ENCODE measurements around the gene MYO15A. TPM values are rescaled to one million over a fixed set of nuclear protein-coding genes. Genes with fewer than 3 reads are reported as not detected.

MYO15A gene
- total RNA-seq, 1 donor, result 1.1 TPM

DNA sequence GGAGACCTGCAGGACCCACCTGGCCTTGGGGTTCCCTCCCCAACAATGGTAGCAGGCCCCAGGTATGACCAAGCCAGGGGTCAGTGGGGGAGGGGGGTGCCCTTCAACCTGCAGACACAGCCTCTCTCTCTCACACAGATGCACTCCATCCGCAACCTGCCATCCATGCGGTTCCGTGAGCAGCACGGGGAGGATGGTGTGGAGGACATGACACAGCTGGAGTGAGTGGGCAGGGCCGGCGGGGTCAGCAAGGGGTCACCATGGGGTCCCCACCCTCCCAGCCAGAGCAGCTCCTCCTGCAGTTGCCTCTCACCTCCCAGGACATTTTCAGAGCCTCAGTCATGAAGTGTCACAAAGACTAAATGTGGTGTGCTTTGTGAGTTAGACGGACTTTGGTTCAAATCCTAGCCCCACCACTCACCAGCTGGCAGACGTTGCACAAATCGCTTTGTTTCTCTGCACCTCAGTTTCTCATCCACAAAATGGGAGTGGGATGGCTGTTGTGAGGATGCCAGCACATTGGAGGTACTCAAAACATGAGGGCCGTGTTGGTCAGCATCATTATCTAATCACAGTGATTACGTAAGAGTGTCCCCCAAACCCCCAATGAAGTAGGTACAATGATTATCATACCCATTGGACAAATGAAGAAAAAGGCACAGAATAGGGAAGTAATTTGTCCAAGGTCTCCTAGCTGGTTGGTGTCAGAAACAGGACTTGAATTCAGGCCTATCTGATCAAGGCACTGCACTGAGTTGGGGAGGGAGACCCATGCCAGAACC, 16.0 kb downstream of the MYO15A start:
- H3K9me3 ChIP-seq (ENCODE audit: low read depth, low read length), result no peaks in the 10 kb centered on the region
- H2AFZ ChIP-seq (ENCODE audit: low read length), result no peak overlapping the region
- H3K4me1 ChIP-seq (ENCODE audit: insufficient read depth, low read length), result no peaks in the 10 kb centered on the region
- no peaks in the 10 kb centered on the region for H3K36me3 ChIP-seq (ENCODE audit: insufficient read depth, low read length)
- H3K27ac ChIP-seq (ENCODE audit: low read depth, low read length), result no peak overlapping the region
- TF ChIP-seq CTCF (IDR thresholded peaks at IDR 0.05; ENCODE audit: extremely low read depth, low read depth, low read length), result no peak
- no peaks in the 10 kb centered on the region for H3K79me2 ChIP-seq (ENCODE audit: insufficient read depth, low read length)
- no peak overlapping the region for H3K4me2 ChIP-seq (ENCODE audit: insufficient read depth, low read length)
- no peak overlapping the region for H3K4me3 ChIP-seq (ENCODE audit: insufficient read depth, low read length)
- no peak for DNase-seq (ENCODE audit: insufficient read length, low spot score, missing footprints)
- no peaks in the 10 kb centered on the region for H4K20me1 ChIP-seq (ENCODE audit: insufficient read depth, low read length)
- no peaks in the 10 kb centered on the region for H3K27me3 ChIP-seq (ENCODE audit: insufficient read depth, low read length)

GRCh38 chr17:18129041-18129502, 20.5 kb downstream of the MYO15A start:
- TF ChIP-seq CTCF (IDR thresholded peaks at IDR 0.05; ENCODE audit: extremely low read depth, low read depth, low read length), result no peak
- H4K20me1 ChIP-seq (ENCODE audit: insufficient read depth, low read length), result no peaks in the 10 kb centered on the region
- H3K79me2 ChIP-seq (ENCODE audit: insufficient read depth, low read length), result no peaks in the 10 kb centered on the region
- H3K4me1 ChIP-seq (ENCODE audit: insufficient read depth, low read length), result no peaks in the 10 kb centered on the region
- no peak overlapping the region for H3K4me3 ChIP-seq (ENCODE audit: insufficient read depth, low read length)
- H2AFZ ChIP-seq (ENCODE audit: low read length), result peak overlapping the region; percentile 91
- no peaks in the 10 kb centered on the region for H3K27me3 ChIP-seq (ENCODE audit: insufficient read depth, low read length)
- DNase-seq (ENCODE audit: insufficient read length, low spot score, missing footprints), result peak; percentile 97
- no peaks in the 10 kb centered on the region for H3K9me3 ChIP-seq (ENCODE audit: low read depth, low read length)
- H3K27ac ChIP-seq (ENCODE audit: low read depth, low read length), result no peak overlapping the region
- no peaks in the 10 kb centered on the region for H3K36me3 ChIP-seq (ENCODE audit: insufficient read depth, low read length)
- H3K4me2 ChIP-seq (ENCODE audit: insufficient read depth, low read length), result peak overlapping the region; percentile 42

GRCh38 chr17:18132711-18133110, 24.2 kb downstream of the MYO15A start:
- no peaks in the 10 kb centered on the region for H3K79me2 ChIP-seq (ENCODE audit: insufficient read depth, low read length)
- H2AFZ ChIP-seq (ENCODE audit: low read length), result no peak overlapping the region
- H3K27ac ChIP-seq (ENCODE audit: low read depth, low read length), result no peak overlapping the region
- no peak for DNase-seq (ENCODE audit: insufficient read length, low spot score, missing footprints)
- H3K9me3 ChIP-seq (ENCODE audit: low read depth, low read length), result no peaks in the 10 kb centered on the region
- no peak overlapping the region for H3K4me2 ChIP-seq (ENCODE audit: insufficient read depth, low read length)
- H3K36me3 ChIP-seq (ENCODE audit: insufficient read depth, low read length), result no peaks in the 10 kb centered on the region
- H3K4me3 ChIP-seq (ENCODE audit: insufficient read depth, low read length), result no peak overlapping the region
- no peaks in the 10 kb centered on the region for H3K27me3 ChIP-seq (ENCODE audit: insufficient read depth, low read length)
- no peak for TF ChIP-seq CTCF (IDR thresholded peaks at IDR 0.05; ENCODE audit: extremely low read depth, low read depth, low read length)
- no peaks in the 10 kb centered on the region for H3K4me1 ChIP-seq (ENCODE audit: insufficient read depth, low read length)
- H4K20me1 ChIP-seq (ENCODE audit: insufficient read depth, low read length), result no peaks in the 10 kb centered on the region

GRCh38 chr17:18136357-18136756, 27.8 kb downstream of the MYO15A start:
- Histone ChIP-seq H3K9me3 (ENCODE audit: low read depth, low read length) (no peaks in the 10 kb centered on the region), H3K36me3 (ENCODE audit: insufficient read depth, low read length) (no peaks in the 10 kb centered on the region), H4K20me1 (ENCODE audit: insufficient read depth, low read length) (peaks cover 7% of the 10 kb centered on the region), H3K4me3 (ENCODE audit: insufficient read depth, low read length) (no peak overlapping the region), H3K4me1 (ENCODE audit: insufficient read depth, low read length) (no peaks in the 10 kb centered on the region), H3K4me2 (ENCODE audit: insufficient read depth, low read length) (no peak overlapping the region), H3K27ac (ENCODE audit: low read depth, low read length) (no peak overlapping the region), H3K27me3 (ENCODE audit: insufficient read depth, low read length) (no peaks in the 10 kb centered on the region), H3K79me2 (ENCODE audit: insufficient read depth, low read length) (no peaks in the 10 kb centered on the region), H2AFZ (ENCODE audit: low read length) (no peak overlapping the region)
- TF ChIP-seq CTCF (IDR thresholded peaks at IDR 0.05; ENCODE audit: extremely low read depth, low read depth, low read length), result no peak
- DNase-seq (ENCODE audit: insufficient read length, low spot score, missing footprints), result no peak
